Epithelial cell of esophagus (primary cell): Measurements from ENCODE around the gene KPNA3.

ENCODE experiments used
- DNase-seq: peaks from one replicate; pipeline ENCODE4 v3.0.0; 2010; ENCODE audit warnings: low read depth
- H3K4me3 ChIP-seq: 2 replicates; pipeline ENCODE4 v1.5.1; 2011; ENCODE audit warnings: mild to moderate bottlenecking, low read length, control low read depth
- TF ChIP-seq, protein P1 (sequence below): IDR thresholded peaks from 2 replicates; pipeline ENCODE4 v1.5.1; 2011; ENCODE audit warnings: low read depth, mild to moderate bottlenecking, low read length, control low read depth, inconsistent platforms; ENCODE audit not compliant: insufficient read depth; ENCODE audit errors: missing control alignments

KPNA3 gene

DNA sequence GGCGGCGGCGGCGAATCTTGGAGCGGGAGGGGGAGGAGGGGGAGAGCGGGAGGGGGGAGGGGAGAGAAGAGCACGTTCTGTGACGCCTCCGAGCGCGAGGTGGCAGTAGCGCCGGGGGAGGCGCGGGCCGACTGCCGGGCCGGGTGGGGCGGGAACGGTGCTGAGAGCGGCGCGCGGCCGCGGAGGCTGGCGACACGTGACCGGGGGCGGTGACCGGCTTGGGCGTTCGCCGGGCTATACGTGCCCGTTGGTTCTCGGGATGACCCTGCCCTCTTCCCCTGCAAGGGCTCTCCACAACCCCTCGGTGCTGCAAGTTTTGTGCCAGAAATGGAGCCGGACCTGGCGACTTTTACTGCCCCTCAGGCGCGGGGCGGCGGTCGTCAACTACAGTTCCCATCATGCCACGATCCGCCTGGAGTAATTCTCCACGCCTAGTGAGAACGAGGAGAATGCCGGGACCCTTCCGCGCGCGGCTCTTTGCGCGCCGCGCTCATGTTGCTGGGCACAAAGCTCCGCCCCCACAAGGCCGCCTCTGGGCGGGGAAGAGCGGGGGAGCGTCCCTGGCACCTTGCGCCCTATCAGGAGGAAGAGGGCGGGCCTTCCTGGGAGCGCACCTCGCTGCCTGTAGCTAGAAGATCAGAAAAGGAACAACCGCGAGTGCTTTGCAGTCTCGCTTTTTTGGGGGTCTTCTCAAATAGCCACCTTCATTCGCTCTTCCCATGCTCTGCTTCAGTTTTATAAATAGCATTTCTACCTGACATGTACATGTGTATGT, at the start of gene KPNA3:
Gene KPNA3 (minus strand): TSS at position 133 of the 775 bp plus-strand sequence. CDS start 176 bp downstream, outside the sequence.
- peak within 1 kb of the TSS; percentile 86 for H3K4me3 ChIP-seq
- TF ChIP-seq, protein P1, sequence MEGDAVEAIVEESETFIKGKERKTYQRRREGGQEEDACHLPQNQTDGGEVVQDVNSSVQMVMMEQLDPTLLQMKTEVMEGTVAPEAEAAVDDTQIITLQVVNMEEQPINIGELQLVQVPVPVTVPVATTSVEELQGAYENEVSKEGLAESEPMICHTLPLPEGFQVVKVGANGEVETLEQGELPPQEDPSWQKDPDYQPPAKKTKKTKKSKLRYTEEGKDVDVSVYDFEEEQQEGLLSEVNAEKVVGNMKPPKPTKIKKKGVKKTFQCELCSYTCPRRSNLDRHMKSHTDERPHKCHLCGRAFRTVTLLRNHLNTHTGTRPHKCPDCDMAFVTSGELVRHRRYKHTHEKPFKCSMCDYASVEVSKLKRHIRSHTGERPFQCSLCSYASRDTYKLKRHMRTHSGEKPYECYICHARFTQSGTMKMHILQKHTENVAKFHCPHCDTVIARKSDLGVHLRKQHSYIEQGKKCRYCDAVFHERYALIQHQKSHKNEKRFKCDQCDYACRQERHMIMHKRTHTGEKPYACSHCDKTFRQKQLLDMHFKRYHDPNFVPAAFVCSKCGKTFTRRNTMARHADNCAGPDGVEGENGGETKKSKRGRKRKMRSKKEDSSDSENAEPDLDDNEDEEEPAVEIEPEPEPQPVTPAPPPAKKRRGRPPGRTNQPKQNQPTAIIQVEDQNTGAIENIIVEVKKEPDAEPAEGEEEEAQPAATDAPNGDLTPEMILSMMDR = no peak
- DNase-seq = peak; percentile 97

- TF ChIP-seq, protein P1 = no peak
- no peak for DNase-seq
- H3K4me3 ChIP-seq = no peak overlapping the region
Measured at GRCh38 chr13:49841964-49842363, 49.5 kb upstream of the KPNA3 start.

- no peak overlapping the region for H3K4me3 ChIP-seq
- no peak for DNase-seq
- TF ChIP-seq, protein P1 = no peak
Measured at GRCh38 chr13:49840675-49841074, 48.2 kb upstream of the KPNA3 start.

DNA sequence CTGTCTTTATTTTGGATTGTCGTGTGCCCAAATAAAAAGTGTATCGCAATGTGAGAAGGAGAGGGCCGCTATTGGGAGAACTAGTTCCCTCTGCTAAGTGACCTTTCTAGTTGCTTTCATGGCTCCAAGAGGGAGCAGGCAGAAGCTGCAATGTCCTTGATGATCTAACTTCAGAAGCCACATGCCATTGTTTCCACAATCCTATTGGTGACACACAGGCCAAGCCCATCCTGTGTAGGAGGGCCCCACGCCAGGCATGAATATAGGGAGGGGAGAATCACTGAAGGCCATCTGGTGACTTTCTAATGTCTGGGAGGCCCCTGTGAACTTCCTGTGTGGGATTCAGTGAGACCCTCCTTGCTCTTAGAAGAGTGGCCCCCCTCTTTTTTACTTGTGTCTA, 47.8 kb upstream of the KPNA3 start:
- no peak for DNase-seq
- H3K4me3 ChIP-seq = no peak overlapping the region
- TF ChIP-seq, protein P1 = no peak

DNA sequence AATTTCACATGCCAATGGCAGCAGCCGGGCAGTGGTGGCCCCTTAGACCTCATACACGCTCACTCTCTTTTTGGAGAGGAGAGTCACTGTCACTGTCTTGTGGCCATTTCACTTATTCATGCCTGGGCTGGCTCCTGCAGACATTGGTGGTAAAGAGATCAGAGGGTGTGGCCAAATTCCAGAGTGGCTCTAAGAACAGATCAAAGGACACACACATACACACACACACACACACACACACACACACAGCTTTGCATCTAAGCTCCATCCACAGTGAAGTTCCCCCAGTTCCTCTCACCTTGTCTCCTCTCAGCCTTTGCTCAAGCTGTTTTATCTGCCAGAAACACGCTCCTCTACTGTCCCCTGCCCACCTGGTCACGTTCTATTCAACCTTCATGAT, 46.5 kb upstream of the KPNA3 start:
- DNase-seq = peak; percentile 27
- TF ChIP-seq, protein P1 = no peak
- H3K4me3 ChIP-seq = no peak overlapping the region

- peak; percentile 57 for DNase-seq
- TF ChIP-seq, protein P1 = no peak
Measured at GRCh38 chr13:49836516-49836915, 44.0 kb upstream of the KPNA3 start.

DNA sequence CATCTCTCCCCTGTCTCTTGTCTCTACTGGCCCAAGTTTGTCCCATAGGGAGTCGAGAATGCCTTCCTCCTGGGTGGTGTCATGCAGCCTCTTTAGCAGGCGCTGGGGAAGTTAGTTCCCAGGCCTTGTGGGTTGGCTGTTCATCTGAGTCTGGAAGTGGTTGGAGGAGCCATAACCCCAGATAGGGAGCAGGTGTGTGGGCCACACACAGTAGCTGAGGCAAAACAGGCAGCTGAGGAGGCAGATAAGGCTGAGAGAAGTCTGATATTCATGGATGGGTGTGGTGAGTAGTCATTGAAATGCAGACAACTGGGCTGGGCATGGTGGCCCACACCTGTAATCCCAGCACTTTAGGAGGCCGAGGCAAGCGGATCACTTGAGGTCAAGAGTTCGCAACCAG, 40.9 kb upstream of the KPNA3 start:
- TF ChIP-seq, protein P1 = no peak
- DNase-seq = no peak
- H3K4me3 ChIP-seq = no peak overlapping the region

More at GRCh38 chr13:49836516-49836915, 44.0 kb upstream of the KPNA3 start:
- no peak overlapping the region for H3K4me3 ChIP-seq
